Chondrocyte (in vitro differentiated cells): ENCODE data around the gene CRISPLD2. TPM values are rescaled to one million over a fixed set of nuclear protein-coding genes. Genes with fewer than 3 reads are reported as not detected.

Experiments
- DNase-seq: peaks from one replicate; pipeline ENCODE4 v3.0.0; 2021; ENCODE audit warnings: mixed read lengths, low spot score
- H3K27ac Mint-ChIP-seq: one replicate; pipeline ENCODE4 v1.8.0; 2021; ENCODE audit warnings: mild to moderate bottlenecking, moderate library complexity, mixed read lengths; ENCODE audit not compliant: unreplicated experiment
- H3K27me3 Mint-ChIP-seq: 2 replicates; pipeline ENCODE4 v1.8.0; 2021; ENCODE audit warnings: low read depth, mixed read lengths
- H3K36me3 Mint-ChIP-seq: 2 replicates; pipeline ENCODE4 v1.8.0; 2021; ENCODE audit warnings: low read depth, mixed read lengths
- H3K4me1 Mint-ChIP-seq: 2 replicates; pipeline ENCODE4 v1.8.0; 2021; ENCODE audit warnings: low read depth, mild to moderate bottlenecking, mixed read lengths
- H3K4me3 Mint-ChIP-seq: one replicate; pipeline ENCODE4 v1.8.0; 2021; ENCODE audit warnings: mild to moderate bottlenecking, moderate library complexity, mixed read lengths; ENCODE audit not compliant: unreplicated experiment
- H3K9me3 Mint-ChIP-seq: 2 replicates; pipeline ENCODE4 v1.8.0; 2021; ENCODE audit warnings: low read depth, mixed read lengths
- CTCF ChIP-seq: fragments of 200-600 bp; sonication (generic); IDR thresholded peaks from 2 replicates; pipeline ENCODE4 v1.5.0; 2021; ENCODE audit warnings: antibody characterized with exemption, mild to moderate bottlenecking, moderate library complexity
- total RNA-seq: library from RNA; stranded (reverse); gene quantifications from 3 replicates; pipeline ENCODE4 v1.2.1, GENCODE V29; 2021

Gene CRISPLD2
- total RNA-seq, 1 donor from 2014 or later = 12.1 TPM

- H3K27ac Mint-ChIP-seq = peak overlapping the region; percentile 49
- no peaks in the 10 kb centered on the region for H3K9me3 Mint-ChIP-seq
- TF ChIP-seq CTCF = no peak
- H3K36me3 Mint-ChIP-seq = no peaks in the 10 kb centered on the region
- H3K4me1 Mint-ChIP-seq = peaks cover 68% of the 10 kb centered on the region
- H3K4me3 Mint-ChIP-seq = no peak overlapping the region
- no peak for DNase-seq
- no peaks in the 10 kb centered on the region for H3K27me3 Mint-ChIP-seq
These were observed 14.6 kb downstream of the CRISPLD2 start for GRCh38 chr16:84834403-84834772.

GRCh38 chr16:84836234-84836647 lies 16.5 kb downstream of the CRISPLD2 start:
- no peaks in the 10 kb centered on the region for H3K9me3 Mint-ChIP-seq
- DNase-seq = no peak
- no peaks in the 10 kb centered on the region for H3K27me3 Mint-ChIP-seq
- peak overlapping the region; percentile 94 for H3K27ac Mint-ChIP-seq
- no peak for TF ChIP-seq CTCF
- no peaks in the 10 kb centered on the region for H3K36me3 Mint-ChIP-seq
- peaks cover 81% of the 10 kb centered on the region for H3K4me1 Mint-ChIP-seq
- no peak overlapping the region for H3K4me3 Mint-ChIP-seq

GRCh38 chr16:84836967-84837366 lies 17.2 kb downstream of the CRISPLD2 start:
- H3K27me3 Mint-ChIP-seq = no peaks in the 10 kb centered on the region
- peak overlapping the region; percentile 94 for H3K27ac Mint-ChIP-seq
- no peak overlapping the region for H3K4me3 Mint-ChIP-seq
- peaks cover 86% of the 10 kb centered on the region for H3K4me1 Mint-ChIP-seq
- no peak for DNase-seq
- TF ChIP-seq CTCF = no peak
- H3K9me3 Mint-ChIP-seq = no peaks in the 10 kb centered on the region
- no peaks in the 10 kb centered on the region for H3K36me3 Mint-ChIP-seq

- H3K27ac Mint-ChIP-seq = peak overlapping the region; percentile 45
- H3K4me3 Mint-ChIP-seq = no peak overlapping the region
- H3K27me3 Mint-ChIP-seq = no peaks in the 10 kb centered on the region
- H3K36me3 Mint-ChIP-seq = no peaks in the 10 kb centered on the region
- DNase-seq = no peak
- H3K9me3 Mint-ChIP-seq = no peaks in the 10 kb centered on the region
- peaks cover 86% of the 10 kb centered on the region for H3K4me1 Mint-ChIP-seq
- TF ChIP-seq CTCF = no peak
These were observed 18.7 kb downstream of the CRISPLD2 start for GRCh38 chr16:84838383-84838948.

GRCh38 chr16:84839054-84839453 lies 19.3 kb downstream of the CRISPLD2 start:
- no peaks in the 10 kb centered on the region for H3K36me3 Mint-ChIP-seq
- H3K27ac Mint-ChIP-seq = peak overlapping the region; percentile 45
- peaks cover 86% of the 10 kb centered on the region for H3K4me1 Mint-ChIP-seq
- H3K9me3 Mint-ChIP-seq = no peaks in the 10 kb centered on the region
- no peak for TF ChIP-seq CTCF
- H3K4me3 Mint-ChIP-seq = no peak overlapping the region
- DNase-seq = no peak
- no peaks in the 10 kb centered on the region for H3K27me3 Mint-ChIP-seq
